Right hindlimb (tissue), 1 donor: ENCODE results near the gene RIMS4.
"Not testable (repeated sequence)": the region's sequence is repeated elsewhere in the genome, so short reads cannot be mapped to it uniquely, and the experiment has no call there.

ENCODE experiments used
- DNase-seq: peaks from one replicate; pipeline ENCODE4 v3.0.0-alpha.2; 2018

Gene RIMS4

GRCh38 chr20:44829688-44830087 lies 19.3 kb upstream of the RIMS4 start:
- DNase-seq: no peak

DNA sequence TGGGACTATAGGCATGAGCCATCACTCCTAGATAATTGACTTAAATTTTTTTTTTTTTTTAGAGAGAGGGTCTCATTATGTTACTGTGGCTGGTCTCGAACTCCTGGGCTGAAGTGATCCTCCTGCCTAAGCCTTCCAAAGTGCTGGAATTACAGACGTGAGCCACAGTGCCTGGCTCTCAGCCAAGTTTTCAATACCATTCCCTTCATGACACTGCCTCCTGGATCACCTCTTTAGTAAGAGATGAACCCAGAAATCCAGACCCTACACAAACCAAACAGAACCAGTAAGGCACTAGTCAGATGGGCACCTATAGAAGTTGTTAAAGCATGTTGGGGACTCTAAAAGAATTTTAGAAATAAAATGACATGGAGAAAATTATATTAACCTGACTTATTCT lies 18.3 kb upstream of the RIMS4 start:
- DNase-seq: no peak

- DNase-seq: no peak
Observed at GRCh38 chr20:44827401-44827800, 17.1 kb upstream of the RIMS4 start.

DNA sequence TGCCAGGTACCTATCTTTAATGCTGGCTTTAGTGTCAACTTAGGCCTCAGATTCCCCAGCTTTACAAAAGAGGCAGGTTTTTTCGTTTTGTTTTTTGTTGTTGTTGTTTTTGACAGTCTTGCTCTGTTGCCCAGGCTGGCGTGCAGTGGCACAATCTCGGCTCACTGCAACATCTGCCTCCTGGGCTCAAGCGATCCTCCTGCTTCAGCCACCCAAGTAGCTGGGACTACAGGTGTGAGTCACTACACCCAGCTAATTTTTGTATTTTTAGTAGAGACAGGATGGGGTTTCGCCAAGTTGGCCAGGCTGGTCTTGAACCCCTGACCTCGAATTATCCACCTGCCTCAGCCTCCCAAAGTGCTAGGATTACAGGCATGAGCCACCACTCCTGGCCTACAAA lies 11.2 kb upstream of the RIMS4 start:
- not testable (repeated sequence) for DNase-seq

DNA sequence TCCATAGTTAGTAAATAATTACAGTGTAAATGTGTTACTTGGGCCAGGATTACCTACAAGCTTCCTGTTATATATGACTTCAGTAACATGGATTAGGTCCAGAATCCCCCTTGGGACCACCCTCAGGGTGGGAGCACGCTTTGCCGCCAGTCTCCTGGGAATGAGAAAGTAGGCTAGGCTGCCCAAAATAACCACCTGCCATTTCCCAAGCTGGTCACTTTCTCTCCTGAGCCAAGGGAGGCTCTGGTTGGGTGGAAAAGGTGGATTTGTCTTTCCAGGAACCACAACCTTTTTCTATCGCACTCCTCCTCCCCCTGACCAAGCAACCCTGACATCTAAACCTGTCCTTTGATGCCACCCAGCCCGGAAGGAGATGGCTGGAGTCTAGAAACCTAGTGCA lies 9.6 kb upstream of the RIMS4 start:
- DNase-seq: no peak

GRCh38 chr20:44817143-44817910 lies 7.0 kb upstream of the RIMS4 start:
- DNase-seq: no peak

DNA sequence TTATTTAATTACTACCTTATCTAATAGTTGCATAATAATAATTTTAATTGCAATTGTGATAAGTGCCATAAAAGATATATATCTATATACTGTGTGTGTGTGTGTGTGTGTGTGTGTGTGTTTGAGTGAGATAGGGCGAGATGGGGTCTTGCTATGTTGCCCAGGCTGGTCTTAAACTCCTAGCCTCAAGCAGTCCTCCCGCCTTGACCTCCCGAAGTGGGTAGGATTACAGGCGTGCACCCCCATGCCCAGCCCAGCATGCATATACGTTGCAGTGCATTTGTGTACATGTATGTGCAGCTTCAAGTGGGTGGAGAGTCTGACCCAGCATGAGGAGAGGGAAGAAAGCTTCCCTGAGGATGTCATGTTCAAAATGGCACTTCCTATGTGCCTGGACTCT lies 4.6 kb upstream of the RIMS4 start:
- peak; percentile 1 for DNase-seq

DNA sequence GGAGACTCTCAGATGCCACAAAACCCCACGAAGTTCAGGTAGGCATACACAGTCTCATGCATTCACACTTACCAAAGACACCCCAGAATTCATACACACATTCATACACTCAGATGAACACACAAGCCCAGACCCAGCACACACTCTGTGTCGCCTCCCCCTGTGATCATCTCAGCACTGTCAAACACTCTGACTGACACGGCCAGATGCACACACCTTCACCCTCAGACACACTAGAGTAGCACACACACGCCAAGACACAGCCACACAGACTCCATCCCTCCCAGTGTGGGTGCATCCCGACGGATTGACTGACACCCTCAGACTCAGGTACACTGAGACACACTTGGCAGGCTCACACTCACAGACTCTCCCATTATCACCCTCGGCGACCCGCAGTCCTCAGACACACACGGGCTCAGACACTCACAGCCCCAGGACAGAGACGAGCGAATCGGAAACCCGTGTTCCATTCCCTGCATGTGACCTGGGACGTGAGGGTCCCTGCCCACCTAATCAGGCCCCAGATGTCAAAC lies 872 bp upstream of the RIMS4 start:
- peak; percentile 8 for DNase-seq

- peak; percentile 20 for DNase-seq
Observed at GRCh38 chr20:44810061-44810390, 320 bp downstream of the RIMS4 start.

GRCh38 chr20:44809380-44810060 lies 826 bp downstream of the RIMS4 start:
- peak; percentile 9 for DNase-seq

DNA sequence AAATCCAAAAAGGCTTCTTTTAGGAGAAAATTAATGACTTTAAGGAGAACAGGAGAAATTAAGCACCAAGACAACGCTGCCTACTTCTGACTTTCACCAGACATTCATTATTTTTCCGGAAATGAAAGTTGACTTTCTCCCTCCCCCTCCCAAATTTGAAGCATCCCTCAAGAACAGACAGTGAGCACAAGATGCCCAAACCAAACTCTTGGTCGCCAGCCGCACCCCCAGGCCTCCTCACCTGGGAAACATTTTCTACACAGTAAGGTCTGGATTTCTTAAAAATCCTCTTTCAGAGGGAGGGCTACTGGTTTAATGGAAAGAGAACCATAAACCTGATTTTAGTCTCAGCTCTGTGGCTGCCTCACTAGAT lies 2.7 kb downstream of the RIMS4 start:
- no peak for DNase-seq

DNA sequence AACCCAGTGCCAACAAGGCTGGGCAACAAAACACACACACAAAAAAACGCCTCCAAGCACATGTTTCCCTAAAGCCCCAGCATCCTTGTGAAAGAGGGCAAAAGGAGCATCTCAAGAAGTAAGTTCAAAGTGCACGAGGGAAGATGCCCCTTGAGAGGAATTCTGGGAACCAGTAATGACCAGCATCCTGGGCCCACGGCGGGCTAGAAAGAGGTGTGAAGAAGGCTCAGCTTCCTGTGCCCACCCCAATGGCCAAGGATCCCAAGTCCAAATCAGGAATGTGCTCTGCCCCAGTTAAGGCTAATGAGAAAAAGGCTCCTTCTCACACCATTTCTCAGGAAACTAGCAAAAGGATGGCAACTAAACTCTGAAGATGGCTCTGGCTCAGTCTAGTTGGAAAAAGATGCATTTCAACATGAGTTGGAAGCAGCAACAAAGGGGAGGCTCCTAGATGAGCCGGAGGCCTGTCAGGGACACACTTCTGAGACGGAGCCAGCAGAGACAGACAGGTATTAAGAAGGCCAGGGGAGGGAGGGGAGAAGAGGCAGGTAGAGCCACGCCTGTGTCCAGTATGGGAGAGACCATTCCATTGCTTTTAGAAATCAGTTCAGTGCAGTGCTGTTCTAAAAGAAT lies 3.2 kb downstream of the RIMS4 start:
- no peak for DNase-seq

DNA sequence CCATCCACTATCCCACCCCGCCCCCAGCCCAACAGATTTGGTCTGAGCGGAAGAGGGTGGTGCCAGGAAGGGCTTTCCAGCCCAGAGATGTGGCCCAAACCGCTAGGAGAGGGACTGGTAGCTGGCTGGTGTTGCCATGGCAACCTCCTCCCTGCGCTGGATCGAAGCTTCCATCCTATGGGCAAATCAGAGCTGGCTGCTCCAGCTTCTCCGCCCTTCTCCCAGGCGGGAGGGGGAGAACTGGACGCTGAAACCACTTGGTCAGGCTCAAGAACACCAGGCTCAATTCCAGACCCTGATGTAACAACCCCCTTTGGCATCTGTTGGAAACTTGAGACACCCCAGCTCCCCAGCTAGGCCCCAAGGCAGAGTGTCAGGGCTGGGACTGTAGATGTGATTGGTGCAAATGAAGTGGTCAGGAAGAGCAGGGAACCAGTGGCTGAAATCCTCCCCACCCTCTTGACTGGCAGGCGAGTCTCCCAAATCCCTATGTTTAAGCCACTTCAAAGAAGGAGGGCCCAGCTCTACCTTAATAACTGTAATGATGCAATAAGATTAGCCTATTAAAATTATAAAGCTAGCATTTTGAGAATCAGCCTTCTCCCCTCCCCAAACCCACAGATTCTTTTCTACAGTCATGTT lies 4.2 kb downstream of the RIMS4 start:
- DNase-seq: peak; percentile 95

DNA sequence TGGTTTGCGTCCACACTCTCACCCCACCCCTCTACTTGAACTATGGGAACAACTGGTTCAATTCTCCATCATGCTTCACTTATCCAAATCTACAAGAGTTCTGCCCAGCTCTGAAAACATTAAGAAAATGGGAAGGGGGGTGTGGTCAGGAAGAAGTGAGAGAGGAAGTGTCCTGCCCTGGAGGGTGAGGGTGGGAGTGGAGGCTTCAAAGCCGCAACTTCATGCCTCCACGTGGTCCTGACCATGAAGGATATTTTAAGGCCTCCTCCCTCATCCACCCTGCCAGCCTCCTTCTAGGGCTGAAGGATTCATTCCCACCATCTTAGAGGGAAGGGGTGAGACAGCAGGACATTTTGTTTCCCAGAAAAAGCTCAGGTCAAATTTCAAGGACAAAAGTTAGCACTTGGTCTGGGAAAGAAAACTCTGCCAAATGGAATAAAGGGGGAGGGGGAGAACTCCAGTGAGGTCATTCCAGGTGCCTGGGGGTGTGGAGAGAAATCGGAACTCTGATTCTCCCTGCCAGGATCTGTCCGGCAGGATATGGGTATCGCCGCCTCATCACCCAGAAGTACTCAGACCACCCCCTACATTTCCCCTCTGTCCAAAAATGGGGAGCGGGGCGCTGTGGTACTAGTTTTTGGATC lies 4.9 kb downstream of the RIMS4 start:
- DNase-seq: no peak

GRCh38 chr20:44803383-44803941 lies 6.9 kb downstream of the RIMS4 start:
- DNase-seq: peak; percentile 66

DNA sequence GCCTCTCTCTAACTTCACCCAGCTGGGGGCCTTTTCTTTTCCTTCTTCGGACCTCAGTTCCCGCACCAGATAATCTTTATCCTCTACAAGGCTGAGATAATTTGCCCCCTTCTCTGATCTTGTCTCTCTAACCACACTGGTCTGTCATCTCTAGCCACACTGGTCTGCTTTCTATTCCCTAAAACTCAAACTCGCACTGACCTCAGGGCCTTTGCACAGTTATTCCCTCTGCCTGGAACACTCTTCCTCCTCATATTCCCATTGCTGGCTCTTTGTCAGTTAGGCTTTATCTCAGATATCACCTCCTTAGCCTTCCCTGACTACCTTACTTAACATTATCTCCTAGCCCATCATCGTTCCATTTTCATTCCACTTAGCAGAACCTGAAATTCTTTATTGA lies 7.6 kb downstream of the RIMS4 start:
- DNase-seq: no peak

- DNase-seq: no peak
Observed at GRCh38 chr20:44800391-44801046, 9.8 kb downstream of the RIMS4 start.

- DNase-seq: no peak
Observed at GRCh38 chr20:44799691-44800090, 10.7 kb downstream of the RIMS4 start.

- DNase-seq: no peak
Observed at GRCh38 chr20:44796758-44797457, 13.4 kb downstream of the RIMS4 start.

DNA sequence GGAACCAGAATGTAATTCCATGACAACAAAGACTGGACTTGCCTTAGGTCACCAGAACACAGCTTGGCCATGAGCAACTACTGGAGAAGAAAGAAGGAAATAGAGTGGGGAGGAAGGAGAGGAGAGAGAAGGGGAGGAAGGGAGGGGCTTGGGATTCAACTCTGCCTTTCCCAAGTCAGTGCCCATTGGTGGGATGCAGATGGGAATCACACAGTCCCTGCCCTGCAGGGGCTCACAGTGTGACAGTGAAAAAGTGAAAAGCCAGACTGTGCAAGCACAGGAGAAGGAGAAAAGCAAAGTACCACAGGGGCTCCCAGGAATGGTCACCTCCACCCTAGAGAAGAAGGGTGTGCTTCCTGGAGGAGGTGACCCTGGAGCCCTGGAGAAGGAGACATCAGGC lies 14.0 kb downstream of the RIMS4 start:
- DNase-seq: no peak

GRCh38 chr20:44795836-44796235 lies 14.5 kb downstream of the RIMS4 start:
- DNase-seq: no peak
